ENCODE measurements around the gene IVL. TPM values are rescaled to one million over a fixed set of nuclear protein-coding genes. Genes with fewer than 3 reads are reported as not detected.

IVL gene
- total RNA-seq, result not detected

DNA sequence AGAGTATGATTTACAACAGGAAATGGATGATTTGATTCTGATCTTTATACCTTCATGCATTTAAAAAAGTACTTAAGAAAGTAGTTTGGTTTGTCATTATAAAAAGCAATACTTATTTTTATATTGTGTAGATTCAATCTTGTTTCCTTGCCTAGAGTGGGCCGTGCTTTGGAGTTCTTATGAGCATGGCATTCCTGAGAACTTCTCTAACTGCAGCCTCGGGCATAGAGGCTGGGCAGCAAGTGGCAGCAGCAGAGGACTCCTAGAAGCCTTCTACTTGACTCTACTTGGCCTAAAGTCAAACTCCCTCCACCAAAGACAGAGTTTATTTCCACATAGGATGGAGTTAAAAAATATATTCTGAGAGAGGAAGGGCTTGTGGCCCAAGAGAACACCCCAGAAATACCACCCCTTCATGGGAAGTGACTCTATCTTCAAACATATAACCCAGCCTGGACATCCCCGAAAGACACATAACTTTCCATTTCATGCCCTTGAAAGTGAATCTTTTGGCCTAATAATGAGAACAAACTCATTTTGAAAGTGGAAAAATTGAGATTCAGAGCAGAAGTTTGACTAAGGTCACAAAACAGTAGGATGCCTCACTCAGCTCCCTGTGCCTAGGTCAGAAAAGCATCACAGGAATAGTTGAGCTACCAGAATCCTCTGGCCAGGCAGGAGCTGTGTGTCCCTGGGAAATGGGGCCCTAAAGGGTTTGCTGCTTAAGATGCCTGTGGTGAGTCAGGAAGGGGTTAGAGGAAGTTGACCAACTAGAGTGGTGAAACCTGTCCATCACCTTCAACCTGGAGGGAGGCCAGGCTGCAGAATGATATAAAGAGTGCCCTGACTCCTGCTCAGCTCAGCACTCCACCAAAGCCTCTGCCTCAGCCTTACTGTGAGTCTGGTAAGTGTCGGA is at the start of gene IVL:
Gene IVL, plus strand, starts transcription at position 861 of the 916 bp plus-strand sequence. CDS start 1,252 bp downstream, outside the sequence.
- peaks cover 0 to 5% (median 0%) of the 10 kb centered on the region in 3 donors for H3K27me3 ChIP-seq (ENCODE audit: control insufficient read depth in 3 of 3, insufficient read depth in 3 of 3, low read length in 3 of 3)

GRCh38 chr1:152859696-152860095 is 48.6 kb upstream of the IVL start, which contains the start of gene LCE7A:
LCE7A (plus strand) TSS chr1:152859996; CDS start chr1:152860698, 702 bp downstream.
- Histone ChIP-seq H3K27ac (ENCODE audit: low read depth, low read length) (no peak within 1 kb of the TSS), H3K36me3 (ENCODE audit: control insufficient read depth in 3 of 3, insufficient read depth in 3 of 3, low read length in 3 of 3) (no peaks in the 10 kb centered on the region), H3K9ac (ENCODE audit: low read depth in 1 of 3, low read length in 3 of 3) (no peak within 1 kb of the TSS), H3K4me1 (ENCODE audit: control insufficient read depth in 3 of 3, insufficient read depth in 3 of 3, low read length in 3 of 3) (no peaks in the 10 kb centered on the region), H3K27me3 (ENCODE audit: control insufficient read depth in 3 of 3, insufficient read depth in 3 of 3, low read length in 3 of 3) (peaks cover 0 to 2% (median 0%) of the 10 kb centered on the region in 3 donors), H3K9me3 (ENCODE audit: control insufficient read depth in 3 of 3, low read length in 3 of 3) (no peaks in the 10 kb centered on the region), H3K4me3 (ENCODE audit: low read length in 3 of 3) (no peak within 1 kb of the TSS)

More for the DNA sequence above, at the start of gene IVL:
- no peak within 1 kb of the TSS for H3K4me3 ChIP-seq (ENCODE audit: low read length in 3 of 3)
- no peak within 1 kb of the TSS for H3K9ac ChIP-seq (ENCODE audit: low read depth in 1 of 3, low read length in 3 of 3)
- no peaks in the 10 kb centered on the region for H3K4me1 ChIP-seq (ENCODE audit: control insufficient read depth in 3 of 3, insufficient read depth in 3 of 3, low read length in 3 of 3)
- H3K9me3 ChIP-seq (ENCODE audit: control insufficient read depth in 3 of 3, low read length in 3 of 3), result peaks cover 0 to 3% (median 2%) of the 10 kb centered on the region in 3 donors
- no peak within 1 kb of the TSS for H3K27ac ChIP-seq (ENCODE audit: low read depth, low read length)
- H3K36me3 ChIP-seq (ENCODE audit: control insufficient read depth in 3 of 3, insufficient read depth in 3 of 3, low read length in 3 of 3), result no peaks in the 10 kb centered on the region

GRCh38 chr1:152860129-152860528 is 48.2 kb upstream of the IVL start:
- Histone ChIP-seq H3K27me3 (ENCODE audit: control insufficient read depth in 3 of 3, insufficient read depth in 3 of 3, low read length in 3 of 3) (peaks cover 0 to 2% (median 0%) of the 10 kb centered on the region in 3 donors), H3K9ac (ENCODE audit: low read depth in 1 of 3, low read length in 3 of 3) (no peak overlapping the region), H3K4me3 (ENCODE audit: low read length in 3 of 3) (no peak overlapping the region), H3K9me3 (ENCODE audit: control insufficient read depth in 3 of 3, low read length in 3 of 3) (no peaks in the 10 kb centered on the region), H3K27ac (ENCODE audit: low read depth, low read length) (no peak overlapping the region), H3K36me3 (ENCODE audit: control insufficient read depth in 3 of 3, insufficient read depth in 3 of 3, low read length in 3 of 3) (no peaks in the 10 kb centered on the region), H3K4me1 (ENCODE audit: control insufficient read depth in 3 of 3, insufficient read depth in 3 of 3, low read length in 3 of 3) (no peaks in the 10 kb centered on the region)

- Histone ChIP-seq H3K27ac (ENCODE audit: low read depth, low read length) (no peak overlapping the region), H3K36me3 (ENCODE audit: control insufficient read depth in 3 of 3, insufficient read depth in 3 of 3, low read length in 3 of 3) (no peaks in the 10 kb centered on the region), H3K4me3 (ENCODE audit: low read length in 3 of 3) (no peak overlapping the region), H3K9me3 (ENCODE audit: control insufficient read depth in 3 of 3, low read length in 3 of 3) (no peaks in the 10 kb centered on the region), H3K9ac (ENCODE audit: low read depth in 1 of 3, low read length in 3 of 3) (no peak overlapping the region), H3K4me1 (ENCODE audit: control insufficient read depth in 3 of 3, insufficient read depth in 3 of 3, low read length in 3 of 3) (no peaks in the 10 kb centered on the region), H3K27me3 (ENCODE audit: control insufficient read depth in 3 of 3, insufficient read depth in 3 of 3, low read length in 3 of 3) (peaks cover 0 to 2% (median 0%) of the 10 kb centered on the region in 3 donors)
Measured at GRCh38 chr1:152861374-152861773, 47.0 kb upstream of the IVL start.

GRCh38 chr1:152864443-152864842 is 43.9 kb upstream of the IVL start:
- Histone ChIP-seq H3K27ac (ENCODE audit: low read depth, low read length) (no peak overlapping the region), H3K9me3 (ENCODE audit: control insufficient read depth in 3 of 3, low read length in 3 of 3) (no peaks in the 10 kb centered on the region), H3K4me1 (ENCODE audit: control insufficient read depth in 3 of 3, insufficient read depth in 3 of 3, low read length in 3 of 3) (no peaks in the 10 kb centered on the region), H3K27me3 (ENCODE audit: control insufficient read depth in 3 of 3, insufficient read depth in 3 of 3, low read length in 3 of 3) (no peaks in the 10 kb centered on the region), H3K4me3 (ENCODE audit: low read length in 3 of 3) (no peak overlapping the region), H3K36me3 (ENCODE audit: control insufficient read depth in 3 of 3, insufficient read depth in 3 of 3, low read length in 3 of 3) (no peaks in the 10 kb centered on the region), H3K9ac (ENCODE audit: low read depth in 1 of 3, low read length in 3 of 3) (no peak overlapping the region)

DNA sequence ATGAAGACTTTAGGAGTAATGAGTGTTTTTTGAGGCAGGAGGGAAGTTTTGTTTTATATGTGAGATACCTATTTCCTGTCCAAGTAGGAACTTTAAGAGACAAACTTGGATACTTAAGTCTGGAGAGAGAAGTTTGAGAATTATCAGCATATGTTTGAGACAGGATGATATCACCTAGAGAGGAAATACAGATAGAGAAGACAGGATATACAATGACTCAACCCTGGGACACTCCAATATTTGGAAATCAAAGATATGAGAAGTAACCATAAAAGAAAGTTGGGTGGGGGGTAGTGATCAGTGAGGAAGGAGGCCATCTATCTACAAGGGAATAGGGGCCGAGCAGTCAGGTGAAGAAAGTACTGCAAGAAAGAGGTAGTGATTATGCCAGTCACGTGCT is 42.0 kb upstream of the IVL start:
- no peaks in the 10 kb centered on the region for H3K36me3 ChIP-seq (ENCODE audit: control insufficient read depth in 3 of 3, insufficient read depth in 3 of 3, low read length in 3 of 3)
- H3K9me3 ChIP-seq (ENCODE audit: control insufficient read depth in 3 of 3, low read length in 3 of 3), result no peaks in the 10 kb centered on the region
- H3K27ac ChIP-seq (ENCODE audit: low read depth, low read length), result no peak overlapping the region
- H3K4me3 ChIP-seq (ENCODE audit: low read length in 3 of 3), result no peak overlapping the region
- no peak overlapping the region for H3K9ac ChIP-seq (ENCODE audit: low read depth in 1 of 3, low read length in 3 of 3)
- H3K27me3 ChIP-seq (ENCODE audit: control insufficient read depth in 3 of 3, insufficient read depth in 3 of 3, low read length in 3 of 3), result no peaks in the 10 kb centered on the region
- H3K4me1 ChIP-seq (ENCODE audit: control insufficient read depth in 3 of 3, insufficient read depth in 3 of 3, low read length in 3 of 3), result no peaks in the 10 kb centered on the region

DNA sequence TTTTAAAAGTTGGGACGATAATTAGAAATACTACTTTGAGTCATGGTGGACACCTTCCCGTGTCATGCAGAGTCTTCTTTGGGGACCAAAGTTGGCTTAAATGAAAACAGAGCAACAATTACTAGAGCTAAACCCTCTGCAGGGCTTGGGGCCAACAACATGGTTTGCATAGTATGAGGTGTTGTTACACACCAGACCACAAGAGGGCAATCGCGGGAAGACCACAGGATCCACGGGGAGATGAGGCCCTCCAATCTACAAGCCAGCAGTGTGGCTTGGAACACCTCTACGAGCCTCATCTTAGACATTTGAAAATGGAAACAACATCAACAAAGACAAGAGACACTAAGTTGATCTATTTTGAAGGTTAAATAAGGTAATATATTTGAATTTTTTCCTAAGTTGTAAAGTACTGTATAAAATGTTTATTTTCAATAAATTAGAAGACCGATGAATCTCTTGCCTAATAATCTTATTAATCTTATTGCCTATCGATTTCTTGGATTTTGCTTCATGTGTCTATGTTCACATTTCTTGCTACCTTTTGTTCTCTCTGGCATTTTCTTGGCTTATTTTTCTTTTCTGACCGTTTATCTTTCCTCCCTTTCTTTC is 38.4 kb upstream of the IVL start:
- H3K9ac ChIP-seq (ENCODE audit: low read depth in 1 of 3, low read length in 3 of 3), result no peak overlapping the region
- no peaks in the 10 kb centered on the region for H3K27me3 ChIP-seq (ENCODE audit: control insufficient read depth in 3 of 3, insufficient read depth in 3 of 3, low read length in 3 of 3)
- no peak overlapping the region for H3K4me3 ChIP-seq (ENCODE audit: low read length in 3 of 3)
- H3K9me3 ChIP-seq (ENCODE audit: control insufficient read depth in 3 of 3, low read length in 3 of 3), result no peaks in the 10 kb centered on the region
- no peaks in the 10 kb centered on the region for H3K4me1 ChIP-seq (ENCODE audit: control insufficient read depth in 3 of 3, insufficient read depth in 3 of 3, low read length in 3 of 3)
- no peaks in the 10 kb centered on the region for H3K36me3 ChIP-seq (ENCODE audit: control insufficient read depth in 3 of 3, insufficient read depth in 3 of 3, low read length in 3 of 3)
- no peak overlapping the region for H3K27ac ChIP-seq (ENCODE audit: low read depth, low read length)

DNA sequence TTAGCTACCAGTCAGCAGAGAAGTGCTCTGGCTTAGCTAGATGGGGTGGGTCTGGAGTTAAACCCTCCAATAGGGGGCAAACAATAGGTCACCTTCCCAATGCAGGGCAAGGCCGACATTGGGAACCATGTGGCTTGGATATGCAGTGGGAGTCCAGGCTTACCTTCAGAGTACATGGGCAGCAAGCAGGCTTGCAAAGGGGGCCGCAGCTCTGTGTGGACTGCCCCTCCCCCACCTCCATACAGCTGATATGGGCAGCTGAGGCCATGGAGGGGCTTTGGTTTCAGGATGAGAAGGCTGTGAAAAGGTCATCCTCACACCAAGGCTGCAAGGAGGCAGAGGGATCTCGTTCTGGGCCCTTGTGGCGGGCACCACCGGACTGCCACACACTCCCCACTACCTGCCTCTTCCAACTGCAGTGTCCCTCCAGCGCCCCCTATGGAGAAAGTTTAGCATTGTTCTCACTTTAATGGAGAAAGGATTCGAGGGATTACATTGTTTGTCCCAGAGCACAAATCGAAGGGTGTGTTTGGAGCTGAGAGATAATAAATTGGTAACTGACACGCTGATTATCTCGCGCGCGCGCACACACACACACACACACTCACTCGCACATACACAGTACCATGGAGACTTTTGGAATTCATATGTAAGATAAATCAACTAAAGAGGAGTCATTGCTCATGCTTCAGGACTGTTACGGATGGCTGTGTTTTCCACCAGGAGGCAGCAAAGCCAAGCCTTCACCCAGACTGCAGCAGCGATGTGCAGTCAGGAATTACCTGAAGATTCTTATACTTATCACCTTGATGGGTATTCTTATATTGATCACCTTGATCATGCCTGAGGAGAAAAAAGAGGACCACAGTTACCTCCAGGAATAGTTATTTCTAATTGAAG is 37.3 kb upstream of the IVL start:
- Histone ChIP-seq H3K9ac (ENCODE audit: low read depth in 1 of 3, low read length in 3 of 3) (no peak overlapping the region), H3K27ac (ENCODE audit: low read depth, low read length) (no peak overlapping the region), H3K36me3 (ENCODE audit: control insufficient read depth in 3 of 3, insufficient read depth in 3 of 3, low read length in 3 of 3) (no peaks in the 10 kb centered on the region), H3K4me1 (ENCODE audit: control insufficient read depth in 3 of 3, insufficient read depth in 3 of 3, low read length in 3 of 3) (no peaks in the 10 kb centered on the region), H3K27me3 (ENCODE audit: control insufficient read depth in 3 of 3, insufficient read depth in 3 of 3, low read length in 3 of 3) (no peaks in the 10 kb centered on the region), H3K4me3 (ENCODE audit: low read length in 3 of 3) (no peak overlapping the region), H3K9me3 (ENCODE audit: control insufficient read depth in 3 of 3, low read length in 3 of 3) (no peaks in the 10 kb centered on the region)

DNA sequence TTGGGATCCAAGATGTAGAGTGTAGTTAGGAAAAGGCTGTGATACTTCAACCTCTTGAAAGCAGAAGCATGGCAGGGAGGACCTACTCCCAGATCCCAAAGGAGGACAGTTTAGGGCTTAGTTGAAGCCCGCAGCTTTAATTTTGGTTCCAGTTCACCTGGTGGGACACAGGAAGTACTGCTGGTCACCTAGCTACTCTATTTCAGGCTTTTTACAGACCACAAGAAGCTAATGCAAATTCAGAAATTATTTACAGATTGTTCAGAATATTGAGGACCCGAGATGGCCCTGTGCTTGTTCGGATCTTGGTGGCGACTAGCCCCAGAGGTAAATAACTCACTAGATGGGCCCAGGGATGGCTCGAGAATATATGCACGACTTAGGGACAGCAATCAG is 36.6 kb upstream of the IVL start:
- Histone ChIP-seq H3K4me1 (ENCODE audit: control insufficient read depth in 3 of 3, insufficient read depth in 3 of 3, low read length in 3 of 3) (no peaks in the 10 kb centered on the region), H3K27me3 (ENCODE audit: control insufficient read depth in 3 of 3, insufficient read depth in 3 of 3, low read length in 3 of 3) (no peaks in the 10 kb centered on the region), H3K4me3 (ENCODE audit: low read length in 3 of 3) (no peak overlapping the region), H3K27ac (ENCODE audit: low read depth, low read length) (no peak overlapping the region), H3K36me3 (ENCODE audit: control insufficient read depth in 3 of 3, insufficient read depth in 3 of 3, low read length in 3 of 3) (no peaks in the 10 kb centered on the region), H3K9ac (ENCODE audit: low read depth in 1 of 3, low read length in 3 of 3) (no peak overlapping the region), H3K9me3 (ENCODE audit: control insufficient read depth in 3 of 3, low read length in 3 of 3) (no peaks in the 10 kb centered on the region)
